GM12864 (cell line): ENCODE measurements around the gene TMEM98.
A peak's percentile ranks its signal among the peaks of the same experiment; 100 is the strongest.

Experiments used
- DNase-seq: peaks from one replicate; pipeline ENCODE4 v3.0.0-alpha.2; 2011; ENCODE audit warnings: low read depth
- H3K4me3 ChIP-seq: 2 replicates; pipeline ENCODE4 v1.5.1; 2011; ENCODE audit warnings: mild to moderate bottlenecking, low read depth, low read length, control low read depth
- CTCF ChIP-seq: IDR thresholded peaks from 2 replicates; pipeline ENCODE4 v1.5.1; 2011; ENCODE audit warnings: low read depth, mild to moderate bottlenecking, moderate library complexity, low read length, control low read depth, inconsistent platforms; ENCODE audit errors: missing control alignments

TMEM98 gene

GRCh38 chr17:32927201-32927723, 691 bp upstream of the TMEM98 start:
- no peak for TF ChIP-seq CTCF
- peak overlapping the region; percentile 47 for H3K4me3 ChIP-seq
- no peak for DNase-seq

DNA sequence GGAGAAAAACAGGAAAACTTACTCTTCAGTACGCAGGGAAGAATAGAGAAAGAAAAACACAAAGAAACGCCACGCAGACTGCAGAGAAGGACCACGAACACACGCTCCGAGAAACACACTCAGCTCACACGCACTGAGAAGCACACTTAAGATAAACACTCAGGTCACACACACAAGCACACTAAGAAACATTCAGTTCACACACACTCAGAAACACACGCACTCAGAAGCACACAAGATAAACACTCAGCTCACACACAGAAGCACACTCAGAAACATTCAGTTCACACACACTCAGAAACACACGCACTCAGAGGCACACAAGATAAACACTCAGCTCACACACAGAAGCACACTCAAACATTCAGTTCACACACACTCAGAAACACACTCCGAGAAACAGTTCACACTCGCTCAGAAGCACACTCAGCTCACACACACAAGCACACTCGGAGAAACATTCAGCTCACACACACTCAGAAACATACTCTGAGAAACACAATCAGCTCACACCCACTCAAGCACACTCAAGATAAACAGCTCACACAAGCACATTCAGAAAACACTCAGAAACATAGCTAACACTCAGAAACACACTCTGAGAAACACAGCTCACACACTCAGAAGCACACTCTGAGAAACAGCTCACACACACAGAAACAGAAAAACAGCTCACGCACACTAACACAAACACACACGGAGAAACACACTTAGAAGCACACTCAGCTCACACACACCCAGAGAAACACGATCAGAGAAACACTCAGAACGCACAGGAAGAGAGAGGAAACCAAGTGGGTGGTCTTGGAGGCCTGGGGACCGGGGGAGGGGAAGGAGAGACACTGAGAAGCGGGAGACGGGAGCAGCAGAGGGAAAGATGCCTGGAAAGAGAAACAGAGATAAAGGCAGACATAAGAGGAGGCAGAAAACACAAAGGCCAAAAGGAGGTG, 908 bp downstream of the TMEM98 start:
- no peak for TF ChIP-seq CTCF
- no peak for DNase-seq
- peak overlapping the region; percentile 47; the same call in 1 of the 2 replicates for H3K4me3 ChIP-seq

DNA sequence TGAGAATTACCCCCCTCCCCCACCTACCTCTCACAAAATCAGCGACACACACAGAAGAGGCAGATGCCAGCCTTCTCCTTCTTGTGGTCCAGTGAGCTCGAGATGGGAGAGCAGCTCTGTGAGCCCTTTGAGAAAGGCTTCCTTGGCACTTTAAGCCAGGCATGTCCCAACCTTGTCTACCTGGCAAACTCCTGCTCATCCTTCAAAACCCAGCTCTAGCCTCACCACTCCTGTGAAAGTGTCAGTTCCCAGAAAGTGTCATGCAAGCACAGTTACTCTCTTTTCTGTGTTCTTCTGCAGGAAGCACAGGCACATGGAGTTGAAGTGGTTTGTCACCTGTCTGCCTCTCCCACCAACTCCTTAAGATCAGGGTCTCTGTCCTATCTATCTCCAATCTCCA, 1.6 kb downstream of the TMEM98 start:
- H3K4me3 ChIP-seq, result no peak overlapping the region
- TF ChIP-seq CTCF, result no peak
- no peak for DNase-seq

- no peak for DNase-seq
- no peak for TF ChIP-seq CTCF
Observed at GRCh38 chr17:32930512-32930911, 2.6 kb downstream of the TMEM98 start.

GRCh38 chr17:32931686-32932085, 3.7 kb downstream of the TMEM98 start:
- no peak for DNase-seq
- no peak for TF ChIP-seq CTCF
- no peak overlapping the region for H3K4me3 ChIP-seq

More at GRCh38 chr17:32930512-32930911, 2.6 kb downstream of the TMEM98 start:
- H3K4me3 ChIP-seq, result no peak overlapping the region

- TF ChIP-seq CTCF, result no peak
- DNase-seq, result no peak
- no peak overlapping the region for H3K4me3 ChIP-seq
Observed at GRCh38 chr17:32933881-32934280, 5.9 kb downstream of the TMEM98 start.
